K562 (cell line): Measurements from ENCODE around the gene NELFE. TPM values are rescaled to one million over a fixed set of nuclear protein-coding genes. Genes with fewer than 3 reads are reported as not detected.

Experiments
- ARNT ChIP-seq, 2 experiments: fragments of 450-650 bp; IDR thresholded peaks; 2 replicates each; pipeline ENCODE4 v1.6.1; 2016; ENCODE audit warnings: mild to moderate bottlenecking in 1 of 2
- BACH1 ChIP-seq: fragments of 200-800 bp; sonication (Bioruptor generic); IDR thresholded peaks from 2 replicates; pipeline ENCODE4 v1.6.1; 2016; ENCODE audit warnings: missing genetic modification characterization, missing compliant biosample characterization
- CCNT2 ChIP-seq: IDR thresholded peaks from 2 replicates; pipeline ENCODE4 v1.6.1; 2011; ENCODE audit warnings: borderline replicate concordance, low read depth, mild to moderate bottlenecking, moderate library complexity, mixed read lengths, low read length; ENCODE audit not compliant: insufficient read length; ENCODE audit errors: extremely low read depth
- DIDO1 ChIP-seq: fragments of 450-650 bp; IDR thresholded peaks from 2 replicates; pipeline ENCODE4 v1.6.1; 2016; ENCODE audit warnings: low read depth, missing biosample characterization, missing genetic modification characterization
- GATAD2B ChIP-seq: fragments of 450-650 bp; IDR thresholded peaks from 2 replicates; pipeline ENCODE4 v1.6.1; 2017; ENCODE audit warnings: mild to moderate bottlenecking, borderline replicate concordance
- JUN ChIP-seq, 2 experiments: sonication (generic) in 1 of 2; formaldehyde crosslinking in 1 of 2; IDR thresholded peaks; 2 replicates each; pipeline versions ENCODE4 v1.6.1 to v1.8.0; 2012 to 2022; ENCODE audit warnings: borderline replicate concordance in 2 of 2, mild to moderate bottlenecking in 2 of 2, improper control_type of control experiment in 1 of 2, low read depth in 1 of 2, low read length in 1 of 2, missing genetic modification reagents in 1 of 2
- KAT7 ChIP-seq: sonication (generic); formaldehyde crosslinking; IDR thresholded peaks from 2 replicates; pipeline ENCODE4 v1.8.0; 2022; ENCODE audit warnings: missing genetic modification reagents, mild to moderate bottlenecking, borderline replicate concordance
- KAT8 ChIP-seq: fragments of 450-650 bp; IDR thresholded peaks from 2 replicates; pipeline ENCODE4 v1.6.1; 2016; ENCODE audit warnings: low read depth, mild to moderate bottlenecking
- MAFG ChIP-seq: fragments of 450-650 bp; conservative IDR thresholded peaks from 2 replicates; pipeline ENCODE4 v1.6.1; 2016; ENCODE audit warnings: missing genetic modification characterization, missing compliant biosample characterization
- MYBL2 ChIP-seq, 2 experiments: fragments of 450-650 bp in 1 of 2; sonication (generic) in 1 of 2; formaldehyde crosslinking in 1 of 2; IDR thresholded peaks; 2 replicates each; pipeline versions ENCODE4 v1.6.1 to v1.8.1; 2017 to 2022; ENCODE audit warnings: borderline replicate concordance in 1 of 2, inconsistent platforms in 1 of 2, low read depth in 1 of 2, mild to moderate bottlenecking in 1 of 2, missing genetic modification reagents in 1 of 2, moderate library complexity in 1 of 2
- SETDB1 ChIP-seq: IDR thresholded peaks from one replicate; pipeline ENCODE4 v1.6.1; 2012; ENCODE audit warnings: low read length, control low read depth, inconsistent platforms
- SRSF3 ChIP-seq: fragments of 200-400 bp; formaldehyde crosslinking; IDR thresholded peaks from 2 replicates; pipeline ENCODE4 v1.6.1; 2016; ENCODE audit warnings: mild to moderate bottlenecking, low read length, moderate library complexity; ENCODE audit not compliant: insufficient read depth
- SRSF7 ChIP-seq: fragments of 200-400 bp; formaldehyde crosslinking; optimal IDR thresholded peaks from 2 replicates; pipeline ENCODE3; 2017; ENCODE audit warnings: mild to moderate bottlenecking, low read depth, low read length
- STAT5B ChIP-seq: fragments of 250-450 bp; sonication (Bioruptor Pico); IDR thresholded peaks from 2 replicates; pipeline ENCODE4 v1.8.0; 2021; ENCODE audit warnings: mild to moderate bottlenecking, inconsistent platforms
- SUPT5H ChIP-seq: fragments of 450-650 bp; IDR thresholded peaks from 2 replicates; pipeline ENCODE4 v1.6.1; 2016
- TEAD4 ChIP-seq, 2 experiments: sonication (generic) in 1 of 2; formaldehyde crosslinking in 1 of 2; IDR thresholded peaks; 2 replicates each; pipeline versions ENCODE4 v1.6.1 to v1.8.0; 2012 to 2022; ENCODE audit warnings: borderline replicate concordance in 1 of 2, inconsistent platforms in 1 of 2, low read length in 1 of 2, mild to moderate bottlenecking in 1 of 2, missing genetic modification reagents in 1 of 2
- ZNF133 ChIP-seq: fragments of 250-450 bp; sonication (Bioruptor Pico); IDR thresholded peaks from 2 replicates; pipeline ENCODE4 v1.4.0; 2020; ENCODE audit warnings: mild to moderate bottlenecking
- ZNF134 ChIP-seq: fragments of 250-450 bp; sonication (Bioruptor Pico); conservative IDR thresholded peaks from 2 replicates; pipeline ENCODE4 v1.4.0; 2020
- polyA plus RNA-seq, 8 experiments: library from polyadenylated mRNA; depleted of rRNA in 4 of 8; stranded (reverse) in 5 of 8; unstranded in 3 of 8; fragments of >200 nt; fragmentation: Nextera tagmentation in 2 of 8; fragmentation: Illumina TruSeq in 1 of 8; extraction: Ambion mirVana in 2 of 8; extraction: Trizol in 1 of 8; gene quantifications; 2 replicates each; pipeline versions ENCODE4 v1.2.1 to v1.2.3, GENCODE V29; 2011 to 2014; ENCODE audit warnings: inconsistent platforms in 1 of 8, missing spikeins in 1 of 8
- total RNA-seq, 7 experiments: library from RNA; depleted of rRNA in 6 of 7; stranded (reverse); fragments of >200 nt in 6 of 7; fragmentation: Illumina TruSeq in 2 of 7; extraction: Trizol in 2 of 7; gene quantifications; 2 replicates each; pipeline versions ENCODE4 v1.2.1 to v1.2.3, GENCODE V29; 2011 to 2021; ENCODE audit warnings: low replicate concordance in 1 of 7
- TF ChIP-seq, protein P1 (sequence below): fragments of 450-650 bp; conservative IDR thresholded peaks from 2 replicates; pipeline ENCODE4 v1.6.1; 2016; ENCODE audit warnings: missing genetic modification characterization, low read depth, mild to moderate bottlenecking, control low read depth, missing compliant biosample characterization
- TF ChIP-seq, protein P2 (sequence below): fragments of 250-450 bp; sonication (Bioruptor Pico); IDR thresholded peaks from 2 replicates; pipeline ENCODE4 v1.5.0; 2021
- TF ChIP-seq, protein P3 (sequence below): sonication (generic); formaldehyde crosslinking; IDR thresholded peaks from 2 replicates; pipeline ENCODE4 v1.9.0; 2022; ENCODE audit warnings: mild to moderate bottlenecking, missing genetic modification reagents
- TF ChIP-seq, protein P4 (sequence below): sonication (generic); formaldehyde crosslinking; IDR thresholded peaks from 2 replicates; pipeline ENCODE4 v1.5.0; 2020; ENCODE audit warnings: missing genetic modification reagents

NELFE gene
- total and polyA plus RNA-seq, 9 of the 15 experiments (the other 6 are each of a cell fraction or from before 2014, with no cell fraction given), result 15.2 to 157 (median 91.5) TPM

DNA sequence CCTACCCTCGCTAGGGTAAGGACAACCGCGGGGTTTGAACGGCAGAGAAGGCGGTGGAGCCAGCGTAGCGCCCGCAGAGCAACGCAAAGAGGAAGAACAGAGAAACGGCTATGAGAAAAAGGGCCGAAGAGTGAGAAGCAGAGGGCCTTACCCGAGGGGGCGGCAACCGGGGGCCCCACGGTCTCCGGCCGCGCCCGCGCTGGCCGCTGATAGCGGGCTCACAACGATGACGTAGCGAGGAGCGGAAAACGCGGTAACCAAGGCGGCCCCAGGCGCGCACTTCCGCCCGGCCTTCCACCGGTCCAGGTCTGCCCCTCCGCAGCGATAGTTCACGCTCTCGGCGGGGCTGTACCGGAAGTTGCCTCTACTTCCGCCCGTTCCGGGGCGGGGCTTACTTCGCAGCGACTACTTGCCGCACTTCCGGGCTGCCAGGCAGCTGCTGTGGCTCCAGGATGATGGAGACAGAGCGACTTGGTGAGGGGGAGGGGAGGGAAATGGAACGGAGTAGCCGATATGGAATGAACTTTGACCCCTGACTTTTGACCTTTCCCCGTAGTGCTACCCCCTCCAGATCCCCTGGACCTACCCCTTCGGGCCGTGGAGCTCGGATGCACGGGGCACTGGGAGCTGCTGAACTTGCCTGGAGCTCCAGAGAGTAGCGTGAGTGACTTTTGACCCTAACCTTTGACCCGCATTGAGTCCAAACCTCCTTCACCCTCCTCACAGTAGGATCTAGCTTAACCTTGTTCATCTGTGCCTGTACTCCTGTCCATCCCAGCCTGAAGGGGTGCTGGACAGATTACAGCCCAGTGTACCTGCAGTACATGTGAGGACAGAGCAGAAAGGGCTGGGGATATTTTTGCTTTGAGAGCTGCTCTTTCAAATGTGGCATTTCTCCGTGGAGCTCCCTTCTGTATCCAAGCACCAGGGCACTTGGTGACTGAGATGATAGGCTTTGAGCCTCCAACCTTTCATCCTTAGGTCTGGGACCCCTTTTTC, at the start of gene NELFE, which contains the start of gene SKIC2 (continued):
- TF ChIP-seq, protein P1, sequence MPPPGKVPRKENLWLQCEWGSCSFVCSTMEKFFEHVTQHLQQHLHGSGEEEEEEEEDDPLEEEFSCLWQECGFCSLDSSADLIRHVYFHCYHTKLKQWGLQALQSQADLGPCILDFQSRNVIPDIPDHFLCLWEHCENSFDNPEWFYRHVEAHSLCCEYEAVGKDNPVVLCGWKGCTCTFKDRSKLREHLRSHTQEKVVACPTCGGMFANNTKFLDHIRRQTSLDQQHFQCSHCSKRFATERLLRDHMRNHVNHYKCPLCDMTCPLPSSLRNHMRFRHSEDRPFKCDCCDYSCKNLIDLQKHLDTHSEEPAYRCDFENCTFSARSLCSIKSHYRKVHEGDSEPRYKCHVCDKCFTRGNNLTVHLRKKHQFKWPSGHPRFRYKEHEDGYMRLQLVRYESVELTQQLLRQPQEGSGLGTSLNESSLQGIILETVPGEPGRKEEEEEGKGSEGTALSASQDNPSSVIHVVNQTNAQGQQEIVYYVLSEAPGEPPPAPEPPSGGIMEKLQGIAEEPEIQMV (tag), result peak; percentile 75; the same call in 1 of the 2 replicates
- peak; percentile 69 for TF ChIP-seq ZNF134
- peak; percentile 54 for TF ChIP-seq MYBL2 (IDR thresholded peaks at IDR 0.05; ENCODE audit: low read depth)
- TF ChIP-seq MYBL2 (CRISPR knock-in tag; IDR thresholded peaks at IDR 0.05; ENCODE audit: borderline replicate concordance), result no peak
- TF ChIP-seq STAT5B (CRISPR knock-in tag), result no peak
- TF ChIP-seq ARNT (IDR thresholded peaks at IDR 0.05), result peak in 1 of 2 experiments; percentile 66; a peak in 2 of 4 replicates
- TF ChIP-seq MAFG, result no peak
- TF ChIP-seq, protein P2, sequence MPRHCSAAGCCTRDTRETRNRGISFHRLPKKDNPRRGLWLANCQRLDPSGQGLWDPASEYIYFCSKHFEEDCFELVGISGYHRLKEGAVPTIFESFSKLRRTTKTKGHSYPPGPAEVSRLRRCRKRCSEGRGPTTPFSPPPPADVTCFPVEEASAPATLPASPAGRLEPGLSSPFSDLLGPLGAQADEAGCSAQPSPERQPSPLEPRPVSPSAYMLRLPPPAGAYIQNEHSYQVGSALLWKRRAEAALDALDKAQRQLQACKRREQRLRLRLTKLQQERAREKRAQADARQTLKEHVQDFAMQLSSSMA, result 0 out of 2 replicates have a peak, but pooled peaks have one; percentile 83
- TF ChIP-seq SRSF7, result no peak
- TF ChIP-seq KAT8, result no peak
- TF ChIP-seq SUPT5H, result peak; percentile 57; the same call in 1 of the 2 replicates
- TF ChIP-seq CCNT2, result peak; percentile 92
- peak; percentile 99; the same call in 1 of the 2 replicates for TF ChIP-seq KAT7 (CRISPR knock-in tag)
- TF ChIP-seq SRSF3, result 0 out of 2 replicates have a peak, but pooled peaks have one; percentile 37
- TF ChIP-seq DIDO1 (tag), result peak; percentile 78
- peak; percentile 29 for TF ChIP-seq SETDB1
- TF ChIP-seq JUN (IDR thresholded peaks at IDR 0.05; ENCODE audit: borderline replicate concordance, low read depth, low read length), result peak; percentile 56; the same call in 1 of the 2 replicates
- TF ChIP-seq JUN (CRISPR knock-in tag; IDR thresholded peaks at IDR 0.05; ENCODE audit: borderline replicate concordance), result no peak
- peak; percentile 35; the same call in 1 of the 2 replicates for TF ChIP-seq TEAD4 (IDR thresholded peaks at IDR 0.05; ENCODE audit: low read length)
- no peak for TF ChIP-seq TEAD4 (CRISPR knock-in tag; IDR thresholded peaks at IDR 0.05; ENCODE audit: borderline replicate concordance)
- TF ChIP-seq, protein P3, sequence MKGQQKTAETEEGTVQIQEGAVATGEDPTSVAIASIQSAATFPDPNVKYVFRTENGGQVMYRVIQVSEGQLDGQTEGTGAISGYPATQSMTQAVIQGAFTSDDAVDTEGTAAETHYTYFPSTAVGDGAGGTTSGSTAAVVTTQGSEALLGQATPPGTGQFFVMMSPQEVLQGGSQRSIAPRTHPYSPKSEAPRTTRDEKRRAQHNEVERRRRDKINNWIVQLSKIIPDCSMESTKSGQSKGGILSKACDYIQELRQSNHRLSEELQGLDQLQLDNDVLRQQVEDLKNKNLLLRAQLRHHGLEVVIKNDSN (CRISPR knock-in tag), result no peak
- peak; percentile 100 for TF ChIP-seq GATAD2B
- TF ChIP-seq, protein P4, sequence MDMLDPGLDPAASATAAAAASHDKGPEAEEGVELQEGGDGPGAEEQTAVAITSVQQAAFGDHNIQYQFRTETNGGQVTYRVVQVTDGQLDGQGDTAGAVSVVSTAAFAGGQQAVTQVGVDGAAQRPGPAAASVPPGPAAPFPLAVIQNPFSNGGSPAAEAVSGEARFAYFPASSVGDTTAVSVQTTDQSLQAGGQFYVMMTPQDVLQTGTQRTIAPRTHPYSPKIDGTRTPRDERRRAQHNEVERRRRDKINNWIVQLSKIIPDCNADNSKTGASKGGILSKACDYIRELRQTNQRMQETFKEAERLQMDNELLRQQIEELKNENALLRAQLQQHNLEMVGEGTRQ (CRISPR knock-in tag), result no peak
- TF ChIP-seq BACH1, result peak; percentile 81
- TF ChIP-seq ZNF133 (CRISPR knock-in tag), result 0 out of 2 replicates have a peak, but pooled peaks have one; percentile 69
